Activated CD8-positive, alpha-beta memory T cell treated with anti-CD3 and anti-CD28 coated beads for 4 hours (primary cell): Measurements from ENCODE around the gene LIN9.
"Not testable (repeated sequence)": the region's sequence is repeated elsewhere in the genome, so short reads cannot be mapped to it uniquely, and the experiment has no call there.

Source experiments
- DNase-seq, 2 donors: peaks; one replicate each; pipeline ENCODE4 v3.0.0-alpha.2; 2020; ENCODE audit warnings: low read depth in 2 of 2

LIN9 gene

GRCh38 chr1:226272233-226272902, 36.6 kb downstream of the LIN9 start:
- DNase-seq = not testable (repeated sequence)

DNA sequence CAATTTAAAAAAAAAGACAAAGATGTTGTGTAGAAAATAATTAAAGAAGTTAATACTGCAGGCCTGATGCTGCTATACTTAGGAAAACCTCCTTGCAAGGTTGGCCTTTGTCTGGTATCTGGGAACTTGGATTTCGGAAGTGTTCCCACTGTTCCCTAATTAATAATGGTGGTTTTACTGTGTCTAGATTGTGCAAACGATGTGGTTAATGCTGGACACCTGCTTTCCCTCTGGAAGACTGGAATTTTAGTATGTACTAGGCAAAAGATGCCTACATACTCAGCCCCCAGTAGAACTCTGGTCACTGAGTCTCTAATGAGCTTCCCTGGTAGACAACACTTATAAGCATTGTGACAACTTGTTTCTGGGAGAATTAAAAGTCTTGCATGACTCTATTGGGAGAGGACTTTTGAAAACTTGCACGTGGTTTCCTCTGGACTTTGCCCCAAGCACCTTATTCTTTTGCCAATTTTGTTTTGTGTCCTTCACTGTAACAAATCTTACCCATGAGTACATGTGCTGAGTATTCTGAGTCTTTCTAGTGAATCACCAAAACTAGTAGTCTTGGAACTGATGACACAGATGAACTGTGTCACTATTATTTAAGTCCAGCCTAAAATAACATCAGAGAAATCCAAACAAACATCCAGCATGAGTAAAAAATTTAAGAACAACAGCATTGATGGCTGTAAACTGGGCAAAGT, 40.4 kb downstream of the LIN9 start:
- no peak for DNase-seq

DNA sequence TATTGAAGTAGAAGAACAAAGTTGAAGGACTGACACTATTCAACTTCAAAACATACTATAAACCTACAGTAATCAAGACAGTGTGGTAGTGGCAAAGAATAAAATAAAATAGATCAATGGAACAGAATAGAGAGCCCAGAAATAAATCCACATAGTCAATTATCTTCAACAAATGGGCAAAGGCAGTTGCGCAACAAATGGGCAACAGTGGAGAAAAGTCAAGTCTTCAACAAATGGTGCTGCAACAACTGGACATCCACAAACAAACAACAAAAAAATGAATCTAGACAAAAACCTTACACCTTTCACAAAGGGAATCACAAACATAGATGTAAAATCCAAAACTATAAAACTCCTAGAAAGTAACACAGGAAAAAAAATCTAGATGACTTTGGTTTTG, 47.1 kb downstream of the LIN9 start:
- no peak for DNase-seq

DNA sequence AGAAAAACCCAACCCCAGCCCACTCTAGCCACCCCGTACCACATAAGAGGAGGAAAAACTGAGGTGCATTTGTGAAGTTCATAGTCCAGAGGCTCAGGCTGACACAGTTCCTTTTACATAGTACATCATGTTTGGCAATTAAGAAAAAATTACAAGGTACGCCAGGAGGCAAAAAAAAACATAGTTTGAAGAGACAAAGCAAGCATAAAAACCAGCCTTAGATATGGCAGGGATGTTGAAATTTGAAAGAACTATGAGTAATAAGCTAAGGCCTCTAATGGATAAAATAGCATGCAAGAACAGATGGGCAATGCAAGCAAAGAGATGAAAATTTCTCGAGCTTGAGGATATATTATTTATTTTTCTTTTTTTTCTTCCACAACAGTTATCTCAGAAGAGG, 53.6 kb downstream of the LIN9 start:
- DNase-seq = no peak

DNA sequence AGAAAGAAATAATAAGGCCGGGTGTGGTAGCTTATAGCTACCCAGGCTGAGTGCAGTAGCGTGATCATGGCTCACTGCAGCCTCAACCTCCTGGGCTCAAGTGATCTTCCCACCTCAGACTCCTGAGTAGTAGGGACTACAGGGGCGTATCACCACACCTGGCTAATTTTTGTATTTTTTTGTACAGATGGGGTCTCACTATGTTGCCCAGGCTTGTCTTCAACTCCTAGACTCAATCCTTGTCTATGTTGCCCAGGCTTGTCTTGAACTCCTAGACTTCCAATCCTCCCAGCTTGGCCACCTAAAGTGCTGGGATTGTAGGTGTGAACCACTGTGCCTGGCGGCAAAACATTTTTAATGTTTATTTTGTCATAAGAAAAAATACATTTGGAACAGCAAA, 55.0 kb downstream of the LIN9 start:
- DNase-seq = no peak

DNA sequence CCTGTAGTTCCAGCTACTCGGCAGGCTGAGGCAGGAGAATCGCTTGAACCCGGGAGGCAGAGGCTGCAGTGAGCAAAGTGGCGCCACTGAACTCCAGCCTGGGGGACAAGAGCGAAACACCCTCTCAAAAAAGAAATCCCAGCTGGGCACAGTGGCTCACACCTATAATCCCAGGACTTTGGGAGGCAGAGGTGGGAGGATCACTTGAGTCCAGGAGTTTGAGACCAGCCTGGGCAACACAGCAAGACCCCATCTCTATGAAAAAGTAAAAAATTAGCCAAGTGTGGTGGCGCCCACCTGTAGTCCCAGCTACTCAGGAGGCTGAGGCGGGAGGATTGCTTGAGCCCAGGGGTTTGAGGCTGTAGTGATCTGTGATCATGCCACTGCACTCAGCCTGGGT, 56.1 kb downstream of the LIN9 start:
- DNase-seq = not testable (repeated sequence)

DNA sequence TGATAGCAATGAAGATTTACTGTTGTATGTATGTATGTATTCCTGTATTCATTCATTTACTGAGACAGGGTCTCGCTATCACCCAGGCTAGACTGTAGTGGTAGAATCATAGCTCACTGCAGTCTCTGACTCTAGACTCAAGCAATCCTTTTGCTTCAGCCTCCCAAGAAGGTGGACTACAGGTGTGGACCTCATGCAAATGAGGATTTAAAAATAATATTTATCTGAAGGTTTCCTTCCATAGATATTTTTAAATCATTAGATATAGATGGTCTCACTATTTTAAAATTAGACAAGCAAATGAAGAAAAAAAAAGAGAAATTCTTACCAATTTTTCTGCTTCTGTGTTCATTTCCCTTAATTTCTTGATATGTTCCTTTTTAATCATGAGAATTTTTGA, 58.5 kb downstream of the LIN9 start:
- DNase-seq = no peak

- DNase-seq = no peak
These were observed 60.2 kb downstream of the LIN9 start for GRCh38 chr1:226248796-226249195.

- no peak for DNase-seq
These were observed 60.9 kb downstream of the LIN9 start for GRCh38 chr1:226248091-226248490.

- no peak for DNase-seq
These were observed 69.5 kb downstream of the LIN9 start for GRCh38 chr1:226239421-226239820.

GRCh38 chr1:226236826-226237225, 72.1 kb downstream of the LIN9 start:
- DNase-seq = no peak

DNA sequence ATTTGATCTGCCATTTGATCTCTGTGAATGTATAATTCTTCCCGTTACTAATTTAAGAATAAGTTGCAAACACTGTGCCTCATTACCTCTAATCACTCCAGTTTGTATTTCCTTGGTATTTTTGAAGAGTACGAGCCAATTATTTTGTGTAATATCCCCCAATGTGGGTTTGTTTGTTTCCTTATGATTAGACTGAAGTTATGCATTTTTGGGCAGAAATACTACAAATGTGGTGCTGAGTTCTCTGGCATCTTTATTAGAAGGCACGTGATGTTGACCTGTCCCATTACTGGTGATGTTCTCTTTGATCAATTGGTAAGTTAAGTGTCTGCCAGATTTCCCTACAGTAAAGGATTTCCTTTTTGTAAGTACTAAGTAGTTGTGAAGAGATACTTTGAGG, 75.2 kb downstream of the LIN9 start:
- no peak for DNase-seq

DNA sequence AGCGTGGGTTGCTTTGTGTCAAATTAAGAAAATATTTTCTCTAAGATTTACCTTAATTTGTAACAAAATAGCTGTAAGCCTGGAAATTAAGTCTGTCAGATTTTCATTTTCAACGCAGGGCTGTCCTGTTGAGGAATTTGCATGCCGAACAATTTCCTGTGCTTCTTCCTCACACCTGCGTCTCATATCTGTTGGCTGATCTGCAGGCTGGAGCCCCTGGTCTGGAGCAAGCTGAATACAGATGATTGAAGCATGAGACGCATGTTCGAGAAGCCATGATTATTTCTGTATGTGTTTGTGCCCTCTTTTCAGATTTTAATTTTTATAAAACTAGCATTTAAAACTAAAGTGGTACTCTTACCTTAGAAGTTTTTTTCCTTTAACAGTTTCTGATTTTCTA, 75.7 kb downstream of the LIN9 start:
- no peak for DNase-seq

DNA sequence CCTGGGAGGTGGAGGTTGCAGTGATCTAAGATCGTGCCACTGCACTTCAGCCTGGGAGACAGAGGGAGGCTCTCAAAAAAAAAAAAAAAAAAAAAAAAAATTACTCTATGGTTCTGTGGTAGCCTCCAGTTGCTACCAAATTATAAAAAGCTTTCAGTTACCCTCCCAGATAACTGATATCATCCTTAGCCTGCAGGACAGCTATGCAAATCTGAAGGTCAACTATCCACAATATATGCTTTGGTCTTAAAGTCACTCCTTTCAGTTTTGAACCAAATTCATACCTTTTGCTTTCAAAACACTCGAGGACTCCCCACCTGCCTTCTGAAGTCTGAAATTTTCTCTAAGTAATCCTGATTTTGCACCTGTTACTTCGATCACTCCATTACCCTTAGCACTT, 82.4 kb downstream of the LIN9 start:
- DNase-seq = no peak

DNA sequence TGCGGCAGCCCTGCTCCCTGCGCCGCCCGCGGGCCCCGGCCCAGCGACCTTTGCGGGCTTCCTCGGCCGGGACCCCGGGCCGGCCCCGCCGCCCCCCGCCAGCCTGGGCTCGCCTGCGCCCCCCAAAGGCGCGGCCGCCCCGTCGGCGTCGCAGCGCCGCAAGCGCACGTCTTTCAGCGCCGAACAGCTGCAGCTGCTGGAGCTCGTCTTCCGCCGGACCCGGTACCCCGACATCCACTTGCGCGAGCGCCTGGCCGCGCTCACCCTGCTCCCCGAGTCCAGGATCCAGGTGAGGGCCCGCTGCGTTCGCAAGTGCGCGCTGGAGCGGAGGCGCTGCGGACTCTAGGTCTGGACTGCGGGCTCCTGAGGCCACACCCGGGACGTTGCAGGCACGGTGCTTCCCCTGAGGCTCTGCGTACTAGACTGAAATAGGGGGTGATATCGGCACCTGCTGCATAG, 85.1 kb downstream of the LIN9 start:
- no peak for DNase-seq

GRCh38 chr1:226223157-226223785, 85.7 kb downstream of the LIN9 start, which contains the start of gene MIXL1:
Gene MIXL1 (plus strand): TSS chr1:226223664. CDS start chr1:226223682, 18 bp downstream.
- no peak for DNase-seq

- no peak for DNase-seq
These were observed 86.3 kb downstream of the LIN9 start for GRCh38 chr1:226222686-226223085.

GRCh38 chr1:226220473-226221189, 88.3 kb downstream of the LIN9 start:
- no peak for DNase-seq

- DNase-seq = no peak
These were observed 91.7 kb downstream of the LIN9 start for GRCh38 chr1:226217273-226217672.

DNA sequence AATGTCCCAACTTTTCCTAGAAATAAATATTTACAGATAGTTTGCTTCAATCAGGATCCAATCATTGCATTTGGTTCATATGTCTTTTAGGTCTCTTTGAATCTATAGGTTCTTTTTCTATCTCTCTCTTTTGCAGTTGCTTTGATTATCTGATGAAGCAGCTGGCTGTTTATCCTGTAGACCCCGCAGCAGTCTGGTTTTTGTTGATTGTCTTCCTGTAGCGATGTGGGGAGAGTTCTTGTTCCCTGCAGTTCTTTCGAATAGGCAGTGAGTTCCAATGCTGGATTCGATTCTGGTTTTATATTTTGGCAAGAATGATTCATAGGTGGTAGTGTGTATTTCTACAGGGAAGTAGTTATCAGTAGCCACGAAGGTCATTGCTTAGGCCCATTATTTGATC, 92.9 kb downstream of the LIN9 start:
- no peak for DNase-seq

DNA sequence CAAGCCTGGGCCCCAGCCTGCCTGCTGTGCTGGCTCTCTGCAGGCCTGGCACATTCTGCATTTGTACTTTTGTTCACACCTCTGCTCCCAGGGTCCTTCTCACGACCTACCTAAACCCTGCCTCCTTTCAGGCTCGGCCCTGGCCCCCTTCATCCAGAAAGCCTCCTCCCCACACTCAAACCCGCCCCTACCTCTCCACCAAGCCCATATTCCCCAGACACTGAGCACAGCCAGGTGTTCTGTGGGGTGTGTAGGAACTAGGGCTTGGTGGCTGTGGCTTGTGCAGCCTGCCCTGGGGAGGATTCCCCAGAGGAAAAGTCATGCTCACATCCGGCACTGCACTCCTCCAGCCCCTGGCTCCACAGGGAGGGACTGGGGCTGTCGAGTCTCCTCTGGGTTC, 93.7 kb downstream of the LIN9 start:
- no peak for DNase-seq

DNA sequence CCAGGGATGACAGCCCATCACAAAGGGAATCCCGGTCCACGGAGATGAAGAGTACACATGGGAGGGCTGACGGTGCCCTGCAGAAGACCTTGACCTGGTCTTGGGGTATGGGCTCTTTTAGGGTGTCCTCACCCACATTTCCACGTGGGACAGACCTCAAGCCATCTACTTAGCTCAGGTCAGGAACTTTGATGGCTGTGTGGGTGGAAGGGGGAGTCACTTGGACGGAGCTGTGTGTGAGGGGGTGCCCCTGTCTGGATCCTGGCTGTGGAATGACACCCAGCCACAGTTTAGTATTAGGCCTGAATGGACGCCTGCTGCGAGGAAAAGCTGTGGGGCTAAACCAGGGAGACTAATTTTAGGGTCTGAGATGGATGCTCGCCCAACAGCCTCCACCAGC, 96.4 kb downstream of the LIN9 start:
- DNase-seq = no peak
